ENCODE measurements around the gene CHST2. TPM values are rescaled to one million over a fixed set of nuclear protein-coding genes. Genes with fewer than 3 reads are reported as not detected.

The CHST2 gene
- total RNA-seq, 4 donors from 2014 or later, result 2.4 to 22.8 (median 5.3) TPM

Other genes with a start within 250 kb of the CHST2 start
- gene PCOLCE2, start 230.7 kb upstream of the CHST2 start, total RNA-seq, result 10 to 100 TPM in 1 of 4 donors, 1 to 10 TPM in 3; 3.2 to 13.3 (median 6.7) TPM
- not detected for gene PAQR9, start 156.1 kb upstream of the CHST2 start, total RNA-seq
- 100 to 1,000 TPM in 1 of 4 donors, 10 to 100 TPM in 3; 51.4 to 175 (median 62.1) TPM for gene U2SURP, start 118.2 kb upstream of the CHST2 start, total RNA-seq